IPS-18c (cell line): Measurements from ENCODE around the gene DES.

Experiments used
- H3K4me3 ChIP-seq: 2 replicates; pipeline ENCODE4 v1.7.0; 2013; ENCODE audit warnings: low read depth, mild to moderate bottlenecking, low read length, moderate library complexity; ENCODE audit not compliant: insufficient read depth
- H3K9me3 ChIP-seq: one replicate; pipeline ENCODE4 v1.6.1; 2013; ENCODE audit warnings: mild to moderate bottlenecking, low read length, moderate library complexity; ENCODE audit not compliant: control insufficient read depth, insufficient read depth

The DES gene

DNA sequence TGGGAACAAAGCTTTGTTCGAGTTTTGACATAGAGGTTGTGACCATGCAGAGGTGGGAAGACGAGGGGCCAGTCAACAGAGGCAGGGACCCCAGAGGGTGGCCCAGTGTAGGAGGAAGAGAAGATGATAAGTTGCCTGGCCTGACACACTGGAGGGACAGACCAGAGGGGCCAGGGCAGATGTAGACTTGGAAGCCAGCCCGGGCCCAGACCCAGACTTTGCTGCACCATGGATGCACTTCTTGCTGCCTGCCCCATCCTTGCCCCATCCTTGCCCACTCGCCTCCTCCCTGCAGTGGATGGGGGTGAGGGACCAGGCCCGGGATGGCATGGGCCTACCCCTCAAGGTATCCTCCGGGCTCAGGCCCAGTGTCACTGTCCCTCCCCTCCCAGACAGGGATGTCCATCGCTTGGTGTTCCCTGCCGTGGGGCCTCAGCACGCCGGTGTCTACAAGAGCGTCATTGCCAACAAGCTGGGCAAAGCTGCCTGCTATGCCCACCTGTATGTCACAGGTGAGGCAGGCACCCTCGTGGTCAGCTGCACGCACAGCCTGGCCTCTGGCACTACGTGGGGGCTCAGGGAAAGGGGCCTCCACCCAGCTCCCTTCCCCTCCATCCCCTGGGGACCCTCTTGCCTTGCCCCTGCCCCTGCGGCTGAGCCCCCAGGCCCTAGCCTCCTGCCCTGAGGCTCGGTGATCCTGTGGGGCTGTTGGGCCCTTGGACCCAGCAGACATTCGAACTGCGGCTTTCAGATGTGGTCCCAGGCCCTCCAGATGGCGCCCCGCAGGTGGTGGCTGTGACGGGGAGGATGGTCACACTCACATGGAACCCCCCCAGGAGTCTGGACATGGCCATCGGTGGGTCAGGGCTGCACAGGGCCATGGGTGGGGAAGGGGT is 53.5 kb downstream of the DES start:
- Histone ChIP-seq H3K4me3 (no peak overlapping the region), H3K9me3 (no peaks in the 10 kb centered on the region)

GRCh38 chr2:219472629-219473187 is 54.5 kb downstream of the DES start:
- Histone ChIP-seq H3K9me3 (no peaks in the 10 kb centered on the region), H3K4me3 (no peak overlapping the region)

DNA sequence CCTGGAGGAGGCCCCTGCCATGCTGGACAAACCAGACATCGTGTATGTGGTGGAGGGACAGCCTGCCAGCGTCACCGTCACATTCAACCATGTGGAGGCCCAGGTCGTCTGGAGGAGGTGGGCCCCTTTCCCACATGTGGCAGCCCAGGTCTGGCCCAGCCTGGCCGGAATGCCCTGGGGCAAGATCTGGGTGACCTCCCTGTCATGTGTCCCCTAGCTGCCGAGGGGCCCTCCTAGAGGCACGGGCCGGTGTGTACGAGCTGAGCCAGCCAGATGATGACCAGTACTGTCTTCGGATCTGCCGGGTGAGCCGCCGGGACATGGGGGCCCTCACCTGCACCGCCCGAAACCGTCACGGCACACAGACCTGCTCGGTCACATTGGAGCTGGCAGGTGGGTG is 55.3 kb downstream of the DES start:
- H3K4me3 ChIP-seq, result no peak overlapping the region

GRCh38 chr2:219474285-219475060 is 56.3 kb downstream of the DES start:
- no peaks in the 10 kb centered on the region for H3K9me3 ChIP-seq
- H3K4me3 ChIP-seq, result no peak overlapping the region

More for the DNA sequence above, 55.3 kb downstream of the DES start:
- no peaks in the 10 kb centered on the region for H3K9me3 ChIP-seq

DNA sequence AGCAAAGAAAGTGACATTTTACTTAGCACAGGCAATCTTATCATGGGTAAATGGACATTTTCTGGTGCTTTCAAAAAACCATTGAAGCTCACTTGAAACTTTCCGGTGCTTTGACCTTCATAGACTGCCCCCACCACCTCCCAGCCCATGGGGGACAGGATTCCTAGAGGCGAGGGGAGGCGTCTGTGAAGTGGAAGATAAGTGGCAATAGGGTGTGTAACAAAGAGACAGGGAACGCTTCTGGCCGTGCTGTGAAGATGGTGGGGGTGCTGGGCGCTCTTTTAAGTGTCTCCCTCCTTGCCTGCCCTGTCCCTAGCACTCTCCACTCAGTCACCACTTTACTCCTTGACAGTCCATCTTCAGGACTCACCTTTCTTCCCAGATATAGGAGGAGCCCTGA is 57.1 kb downstream of the DES start:
- Histone ChIP-seq H3K9me3 (no peaks in the 10 kb centered on the region), H3K4me3 (no peak overlapping the region)

DNA sequence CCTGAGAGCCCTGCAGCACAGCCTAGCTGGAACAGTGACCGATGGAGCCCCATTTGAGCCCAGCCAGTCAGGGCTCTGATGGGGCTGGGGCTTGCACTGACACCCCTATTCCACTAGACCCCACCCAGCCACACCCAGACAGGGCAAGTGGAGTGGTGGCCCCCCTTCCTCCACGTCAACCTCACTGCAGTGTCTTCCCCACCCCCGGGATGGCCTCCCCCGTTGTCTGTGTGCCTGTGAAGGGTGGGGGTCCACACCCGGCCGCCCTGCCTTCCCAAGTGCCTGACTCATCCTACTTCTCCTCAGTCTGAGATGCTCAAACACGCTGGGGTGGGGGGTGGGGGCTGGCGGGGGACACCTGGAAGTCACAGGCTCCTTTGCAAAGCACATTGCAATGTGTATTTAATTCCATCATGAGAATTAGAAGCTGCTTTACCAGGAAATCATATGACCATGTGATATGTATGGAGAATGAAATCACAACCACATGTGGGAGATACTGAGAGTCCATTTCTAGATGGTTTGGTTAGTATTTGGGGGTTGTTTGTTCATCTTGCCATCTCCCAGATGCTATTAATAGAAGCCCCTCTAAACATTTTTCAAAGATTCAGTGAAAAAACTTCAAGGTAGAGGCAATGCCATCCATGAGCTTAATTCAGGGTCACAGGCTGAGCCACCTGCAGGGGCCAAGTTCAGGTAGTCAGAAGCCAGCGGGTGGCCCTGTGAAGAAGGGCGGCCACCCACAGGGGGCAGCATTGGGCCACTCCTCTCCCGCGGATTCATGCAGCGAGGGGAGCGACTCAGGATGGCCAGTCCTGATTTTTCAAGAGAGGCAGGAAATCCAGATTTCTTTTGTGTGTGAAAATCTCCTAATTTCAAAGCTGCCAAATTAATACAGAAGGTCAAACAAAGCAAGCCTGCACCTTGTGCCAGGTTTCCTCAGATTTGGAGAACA is 57.8 kb downstream of the DES start:
- no peaks in the 10 kb centered on the region for H3K9me3 ChIP-seq
- H3K4me3 ChIP-seq, result peak overlapping the region; percentile 32; the same call in 1 of the 2 replicates
